HEK293 (cell line): ENCODE data around the gene EDNRB.

Source experiments
- CTCF ChIA-PET: fragments of 350-600 bp; formaldehyde crosslinking; extraction: SDS; loops from one replicate; lab custom pipeline; 2021; ENCODE audit warnings: antibody characterized with exemption; lab: Yijun Ruan, JAX
- POLR2A ChIA-PET: fragments of 300-600 bp; formaldehyde crosslinking; extraction: SDS; loops from one replicate; lab custom pipeline; 2020; ENCODE audit warnings: antibody characterized with exemption, inconsistent platforms; lab: Yijun Ruan, JAX
- H3K27ac ChIP-seq: fragments of 200-500 bp; sonication (Bioruptor generic); 2 replicates; pipeline ENCODE4 v1.5.1; 2014; ENCODE audit warnings: low read depth, low read length, control low read depth, inconsistent platforms; ENCODE audit errors: extremely low read depth
- H3K36me3 ChIP-seq, 2 experiments: fragments of 200-500 bp in 1 of 2; sonication (Bioruptor generic) in 1 of 2; 1 replicate in 1 of 2; 2 replicates in 1 of 2; pipeline ENCODE4 v1.5.1; 2014 to 2017; ENCODE audit warnings: inconsistent platforms in 2 of 2, low read length in 2 of 2; ENCODE audit not compliant: control insufficient read depth in 2 of 2, insufficient read depth in 1 of 2
- H3K4me1 ChIP-seq: fragments of 200-500 bp; sonication (Bioruptor generic); 2 replicates; pipeline ENCODE4 v1.5.1; 2014; ENCODE audit warnings: mild to moderate bottlenecking, low read length, inconsistent platforms; ENCODE audit not compliant: control insufficient read depth, insufficient read depth
- H3K4me3 ChIP-seq: 2 replicates; pipeline ENCODE4 v1.5.1; 2011; ENCODE audit warnings: low read depth, mild to moderate bottlenecking, control low read depth, low read length, moderate library complexity
- H3K9me3 ChIP-seq: fragments of 200-500 bp; sonication (Bioruptor generic); 2 replicates; pipeline ENCODE4 v1.5.1; 2014; ENCODE audit warnings: low read depth, low read length, inconsistent platforms; ENCODE audit not compliant: control insufficient read depth, insufficient read depth
- PRDM1 ChIP-seq: fragments of 450-650 bp; formaldehyde crosslinking; IDR thresholded peaks from 2 replicates; pipeline ENCODE4; 2016; ENCODE audit warnings: missing biosample characterization, missing genetic modification characterization
- PRDM6 ChIP-seq: fragments of 450-650 bp; formaldehyde crosslinking; IDR thresholded peaks from 2 replicates; pipeline ENCODE4 v1.5.1; 2017; ENCODE audit warnings: missing biosample characterization, missing genetic modification characterization
- SALL2 ChIP-seq: fragments of 450-650 bp; formaldehyde crosslinking; IDR thresholded peaks from 2 replicates; pipeline ENCODE4 v1.5.0; 2017; ENCODE audit warnings: missing biosample characterization, mild to moderate bottlenecking, missing genetic modification characterization, borderline replicate concordance
- TCF7L2 ChIP-seq: IDR thresholded peaks from 2 replicates; pipeline ENCODE4 v1.6.1; 2011; ENCODE audit warnings: low read depth, mild to moderate bottlenecking, inconsistent platforms, low read length, moderate library complexity, borderline replicate concordance
- ZBTB10 ChIP-seq: fragments of 450-650 bp; formaldehyde crosslinking; IDR thresholded peaks from 2 replicates; pipeline ENCODE4 v1.5.1; 2016; ENCODE audit warnings: missing biosample characterization, missing genetic modification characterization
- ZBTB17 ChIP-seq: fragments of 450-650 bp; formaldehyde crosslinking; IDR thresholded peaks from 2 replicates; pipeline ENCODE4 v1.5.1; 2016; ENCODE audit warnings: missing biosample characterization, missing genetic modification characterization
- ZBTB7A ChIP-seq: fragments of 450-650 bp; formaldehyde crosslinking; IDR thresholded peaks from 2 replicates; pipeline ENCODE4 v1.5.1; 2016; ENCODE audit warnings: low read depth, missing biosample characterization, missing genetic modification characterization
- ZNF324 ChIP-seq: fragments of 450-650 bp; formaldehyde crosslinking; IDR thresholded peaks from 2 replicates; pipeline ENCODE4 v1.5.1; 2016; ENCODE audit warnings: missing biosample characterization, missing genetic modification characterization
- ZNF449 ChIP-seq: fragments of 450-650 bp; formaldehyde crosslinking; IDR thresholded peaks from 2 replicates; pipeline ENCODE4 v1.5.1; 2017; ENCODE audit warnings: missing biosample characterization, mild to moderate bottlenecking, missing genetic modification characterization, moderate library complexity
- ZNF561 ChIP-seq: fragments of 450-650 bp; IDR thresholded peaks from 2 replicates; pipeline ENCODE4 v1.5.1; 2018; ENCODE audit warnings: missing biosample characterization, missing genetic modification characterization, borderline replicate concordance
- ZNF621 ChIP-seq: fragments of 450-650 bp; formaldehyde crosslinking; IDR thresholded peaks from 2 replicates; pipeline ENCODE4 v1.5.1; 2017; ENCODE audit warnings: missing biosample characterization, missing genetic modification characterization
- ZNF645 ChIP-seq: fragments of 450-650 bp; formaldehyde crosslinking; IDR thresholded peaks from 2 replicates; pipeline ENCODE4; 2016; ENCODE audit warnings: missing biosample characterization, missing genetic modification characterization
- ZNF707 ChIP-seq: fragments of 450-650 bp; formaldehyde crosslinking; IDR thresholded peaks from 2 replicates; pipeline ENCODE4 v1.5.1; 2016; ENCODE audit warnings: missing biosample characterization, missing genetic modification characterization
- ZNF76 ChIP-seq: fragments of 450-650 bp; formaldehyde crosslinking; IDR thresholded peaks from 2 replicates; pipeline ENCODE4; 2016; ENCODE audit warnings: low read depth, missing biosample characterization, missing genetic modification characterization, borderline replicate concordance
- ZNF776 ChIP-seq: fragments of 450-650 bp; formaldehyde crosslinking; IDR thresholded peaks from 2 replicates; pipeline ENCODE4 v1.5.0; 2017; ENCODE audit warnings: missing biosample characterization, missing genetic modification characterization, borderline replicate concordance
- TF ChIP-seq, protein P1 (sequence below): fragments of 450-650 bp; formaldehyde crosslinking; IDR thresholded peaks from 2 replicates; pipeline ENCODE4 v1.5.1; 2016; ENCODE audit warnings: missing biosample characterization, missing genetic modification characterization
- TF ChIP-seq, protein P2 (sequence below): fragments of 450-650 bp; formaldehyde crosslinking; IDR thresholded peaks from 2 replicates; pipeline ENCODE4 v1.5.1; 2016; ENCODE audit warnings: missing biosample characterization, missing genetic modification characterization

The EDNRB gene

GRCh38 chr13:77871596-77871995, 47.0 kb downstream of the EDNRB start:
- CTCF ChIA-PET, result no interaction called here
- POLR2A ChIA-PET, result no interaction called here
- Histone ChIP-seq H3K36me3 (no peaks in the 10 kb centered on the region), H3K4me3 (no peak overlapping the region), H3K9me3 (no peaks in the 10 kb centered on the region), H3K27ac (no peak overlapping the region), H3K4me1 (no peaks in the 10 kb centered on the region)
- TF ChIP-seq TCF7L2, result no peak
- no peak for TF ChIP-seq ZNF621 (tag by site-specific recombination)
- TF ChIP-seq PRDM6 (tag by site-specific recombination), result no peak
- no peak for TF ChIP-seq ZNF707 (tag by site-specific recombination)
- no peak for TF ChIP-seq ZNF645 (tag by site-specific recombination)
- TF ChIP-seq SALL2 (tag by site-specific recombination), result no peak
- no peak for TF ChIP-seq ZBTB7A (tag by site-specific recombination)
- TF ChIP-seq, protein P1, sequence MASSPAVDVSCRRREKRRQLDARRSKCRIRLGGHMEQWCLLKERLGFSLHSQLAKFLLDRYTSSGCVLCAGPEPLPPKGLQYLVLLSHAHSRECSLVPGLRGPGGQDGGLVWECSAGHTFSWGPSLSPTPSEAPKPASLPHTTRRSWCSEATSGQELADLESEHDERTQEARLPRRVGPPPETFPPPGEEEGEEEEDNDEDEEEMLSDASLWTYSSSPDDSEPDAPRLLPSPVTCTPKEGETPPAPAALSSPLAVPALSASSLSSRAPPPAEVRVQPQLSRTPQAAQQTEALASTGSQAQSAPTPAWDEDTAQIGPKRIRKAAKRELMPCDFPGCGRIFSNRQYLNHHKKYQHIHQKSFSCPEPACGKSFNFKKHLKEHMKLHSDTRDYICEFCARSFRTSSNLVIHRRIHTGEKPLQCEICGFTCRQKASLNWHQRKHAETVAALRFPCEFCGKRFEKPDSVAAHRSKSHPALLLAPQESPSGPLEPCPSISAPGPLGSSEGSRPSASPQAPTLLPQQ (tag by site-specific recombination), result no peak
- no peak for TF ChIP-seq ZNF324 (tag by site-specific recombination)
- TF ChIP-seq ZBTB10, result no peak
- TF ChIP-seq ZNF561, result no peak
- TF ChIP-seq, protein P2, sequence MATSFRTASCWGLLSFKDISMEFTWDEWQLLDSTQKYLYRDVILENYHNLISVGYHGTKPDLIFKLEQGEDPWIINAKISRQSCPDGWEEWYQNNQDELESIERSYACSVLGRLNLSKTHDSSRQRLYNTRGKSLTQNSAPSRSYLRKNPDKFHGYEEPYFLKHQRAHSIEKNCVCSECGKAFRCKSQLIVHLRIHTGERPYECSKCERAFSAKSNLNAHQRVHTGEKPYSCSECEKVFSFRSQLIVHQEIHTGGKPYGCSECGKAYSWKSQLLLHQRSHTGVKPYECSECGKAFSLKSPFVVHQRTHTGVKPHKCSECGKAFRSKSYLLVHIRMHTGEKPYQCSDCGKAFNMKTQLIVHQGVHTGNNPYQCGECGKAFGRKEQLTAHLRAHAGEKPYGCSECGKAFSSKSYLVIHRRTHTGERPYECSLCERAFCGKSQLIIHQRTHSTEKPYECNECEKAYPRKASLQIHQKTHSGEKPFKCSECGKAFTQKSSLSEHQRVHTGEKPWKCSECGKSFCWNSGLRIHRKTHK (tag by site-specific recombination), result no peak
- no peak for TF ChIP-seq ZNF76 (tag by site-specific recombination)

DNA sequence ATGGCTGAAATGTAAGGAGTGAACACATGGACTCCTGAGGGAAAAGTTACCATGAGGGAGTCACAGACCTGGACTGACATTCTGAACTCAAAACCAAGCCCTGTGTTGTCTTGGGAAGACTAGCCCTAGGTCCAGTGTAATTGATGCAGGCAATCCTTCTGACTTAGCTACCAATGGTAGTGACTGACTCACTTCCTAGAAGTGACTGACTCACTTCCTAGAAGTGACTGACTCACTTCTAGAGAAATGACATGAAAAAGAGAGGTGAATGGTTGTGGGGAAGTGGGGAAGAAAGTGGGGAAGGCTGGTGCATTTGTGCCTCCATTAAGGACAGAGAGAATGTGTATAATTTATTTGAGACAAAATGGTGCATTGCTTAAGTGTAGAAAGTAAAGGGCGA, 49.9 kb downstream of the EDNRB start:
- Histone ChIP-seq H3K4me3 (no peak overlapping the region), H3K36me3 (no peaks in the 10 kb centered on the region), H3K4me1 (no peaks in the 10 kb centered on the region), H3K9me3 (no peaks in the 10 kb centered on the region), H3K27ac (no peak overlapping the region)
- ChIA-PET POLR2A (no interaction called here), CTCF (no interaction called here)
- TF ChIP-seq PRDM1 (no peak), ZNF776 (tag by site-specific recombination) (no peak), ZBTB17 (tag by site-specific recombination) (no peak), ZNF449 (tag by site-specific recombination) (no peak)
- TF ChIP-seq, protein P1 (tag by site-specific recombination), result no peak
